ENCODE data around the gene TSTD2. TPM values are rescaled to one million over a fixed set of nuclear protein-coding genes. Genes with fewer than 3 reads are reported as not detected.

Gene TSTD2
- total RNA-seq, 1 experiment from 2014 or later: 18.0 TPM

GRCh38 chr9:97555164-97555563, 78.0 kb downstream of the TSTD2 start:
- no peak for DNase-seq (ENCODE audit: unreplicated experiment)
- no peak for TF ChIP-seq CTCF (IDR thresholded peaks at IDR 0.05; ENCODE audit: unreplicated experiment)
- Mint-ChIP-seq H3K27me3 (ENCODE audit: insufficient read depth, unreplicated experiment) (peaks cover 36% of the 10 kb centered on the region), H3K4me1 (ENCODE audit: insufficient read depth, unreplicated experiment) (peaks cover 7% of the 10 kb centered on the region), H3K36me3 (ENCODE audit: insufficient read depth, unreplicated experiment) (no peaks in the 10 kb centered on the region), H3K27ac (ENCODE audit: low read depth, unreplicated experiment) (no peak overlapping the region), H3K4me3 (ENCODE audit: unreplicated experiment) (no peak overlapping the region), H3K9me3 (ENCODE audit: unreplicated experiment) (no peaks in the 10 kb centered on the region)
- intact Hi-C loops (cut with micrococcal nuclease): no loop called here
- no TSS peak for BruUV-seq (replicated peaks)
- ChIA-PET CTCF (interaction anchor here (0.8 to 1.2 kb wide), 2 partner anchors 43 to 87 kb away, joined by 3 to 4 read pairs; no protein-coding TSS in a partner anchor), POLR2A (no interaction called here)

DNA sequence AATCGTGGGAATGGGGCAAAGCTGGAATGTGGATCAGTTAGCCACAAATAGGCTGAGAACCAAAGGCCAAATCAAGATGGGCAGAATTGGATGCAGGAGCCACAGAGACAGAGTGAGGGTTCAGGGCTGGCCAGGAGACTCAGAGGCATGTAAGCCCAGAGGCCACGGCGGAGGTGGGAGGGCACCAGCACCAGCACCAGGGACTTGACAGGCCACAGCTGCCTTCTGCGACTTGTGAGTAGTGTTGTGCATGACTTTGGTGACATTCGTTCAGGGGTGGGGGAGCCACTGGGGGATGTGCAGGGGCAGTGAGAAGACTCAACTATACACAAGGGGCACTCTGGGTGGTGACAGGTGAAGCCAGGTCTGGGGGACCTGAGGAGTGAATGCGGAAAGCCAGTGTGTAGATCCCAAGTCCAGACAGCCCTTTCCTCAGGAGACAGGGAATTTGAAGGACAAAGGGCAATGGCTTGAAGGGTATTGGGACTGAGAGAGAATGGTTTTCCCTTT, 78.5 kb downstream of the TSTD2 start:
- H3K4me1 Mint-ChIP-seq (ENCODE audit: insufficient read depth, unreplicated experiment): peaks cover 7% of the 10 kb centered on the region
- BruUV-seq (replicated peaks): no TSS peak
- TF ChIP-seq CTCF (IDR thresholded peaks at IDR 0.05; ENCODE audit: unreplicated experiment): no peak
- no peaks in the 10 kb centered on the region for H3K9me3 Mint-ChIP-seq (ENCODE audit: unreplicated experiment)
- no peaks in the 10 kb centered on the region for H3K36me3 Mint-ChIP-seq (ENCODE audit: insufficient read depth, unreplicated experiment)
- DNase-seq (ENCODE audit: unreplicated experiment): no peak
- intact Hi-C loops (cut with micrococcal nuclease): no loop called here
- H3K27me3 Mint-ChIP-seq (ENCODE audit: insufficient read depth, unreplicated experiment): peaks cover 36% of the 10 kb centered on the region
- CTCF ChIA-PET: interaction anchor here (1.2 kb wide), 1 partner anchor 86 kb away, joined by 4 read pairs; no protein-coding TSS in a partner anchor
- H3K27ac Mint-ChIP-seq (ENCODE audit: low read depth, unreplicated experiment): no peak overlapping the region
- POLR2A ChIA-PET: no interaction called here
- H3K4me3 Mint-ChIP-seq (ENCODE audit: unreplicated experiment): no peak overlapping the region

GRCh38 chr9:97553841-97554240, 79.3 kb downstream of the TSTD2 start:
- intact Hi-C loops (cut with micrococcal nuclease): no loop called here
- Mint-ChIP-seq H3K27me3 (ENCODE audit: insufficient read depth, unreplicated experiment) (peaks cover 36% of the 10 kb centered on the region), H3K27ac (ENCODE audit: low read depth, unreplicated experiment) (no peak overlapping the region), H3K36me3 (ENCODE audit: insufficient read depth, unreplicated experiment) (no peaks in the 10 kb centered on the region), H3K4me1 (ENCODE audit: insufficient read depth, unreplicated experiment) (peaks cover 3% of the 10 kb centered on the region), H3K4me3 (ENCODE audit: unreplicated experiment) (no peak overlapping the region), H3K9me3 (ENCODE audit: unreplicated experiment) (no peaks in the 10 kb centered on the region)
- DNase-seq (ENCODE audit: unreplicated experiment): no peak
- no TSS peak for BruUV-seq (replicated peaks)
- TF ChIP-seq CTCF (IDR thresholded peaks at IDR 0.05; ENCODE audit: unreplicated experiment): no peak
- ChIA-PET POLR2A (no interaction called here), CTCF (no interaction called here)

DNA sequence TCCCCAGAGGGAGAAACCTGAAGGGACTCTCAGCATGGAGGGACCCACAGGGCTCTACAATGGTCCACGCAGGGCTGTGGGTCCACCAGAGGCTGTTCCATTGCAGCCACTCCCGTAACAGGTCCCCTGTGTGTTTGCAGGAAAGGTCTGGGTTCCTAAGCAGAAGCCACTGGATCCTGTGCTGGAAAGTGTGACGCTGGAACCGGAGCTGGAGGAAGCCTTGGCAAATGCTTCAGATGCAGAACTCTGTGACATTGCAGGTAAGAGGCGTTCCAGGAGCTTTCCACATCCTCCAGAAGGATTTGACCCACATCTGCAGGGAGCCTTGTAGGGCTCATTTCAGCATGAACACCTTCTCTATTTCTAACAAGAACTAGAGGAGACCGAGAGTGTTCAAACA, 80.0 kb downstream of the TSTD2 start:
- Mint-ChIP-seq H3K27me3 (ENCODE audit: insufficient read depth, unreplicated experiment) (peaks cover 36% of the 10 kb centered on the region), H3K27ac (ENCODE audit: low read depth, unreplicated experiment) (no peak overlapping the region), H3K4me3 (ENCODE audit: unreplicated experiment) (no peak overlapping the region), H3K4me1 (ENCODE audit: insufficient read depth, unreplicated experiment) (no peaks in the 10 kb centered on the region), H3K36me3 (ENCODE audit: insufficient read depth, unreplicated experiment) (no peaks in the 10 kb centered on the region), H3K9me3 (ENCODE audit: unreplicated experiment) (no peaks in the 10 kb centered on the region)
- no TSS peak for BruUV-seq (replicated peaks)
- TF ChIP-seq CTCF (IDR thresholded peaks at IDR 0.05; ENCODE audit: unreplicated experiment): no peak
- no peak for DNase-seq (ENCODE audit: unreplicated experiment)
- intact Hi-C loops (cut with micrococcal nuclease): no loop called here
- ChIA-PET CTCF (interaction anchor here (0.9 kb wide), 1 partner anchor 14 kb away, joined by 8 read pairs; no protein-coding TSS in a partner anchor), POLR2A (no interaction called here)

Measured in MCF 10A (cell line).